Stimulated activated CD4-positive, alpha-beta T cell treated with anti-CD3 and anti-CD28 coated beads, TNF-alpha, amount 100 ng/mL, for 4 hours (primary cell): ENCODE measurements around the gene DUSP2.
A peak's percentile ranks its signal among the peaks of the same experiment; 100 is the strongest.

Experiments
- DNase-seq, 3 experiments: peaks; one replicate each; pipeline ENCODE4 v3.0.0-alpha.2; 2020; ENCODE audit warnings: low read depth in 3 of 3

Gene DUSP2

DNA sequence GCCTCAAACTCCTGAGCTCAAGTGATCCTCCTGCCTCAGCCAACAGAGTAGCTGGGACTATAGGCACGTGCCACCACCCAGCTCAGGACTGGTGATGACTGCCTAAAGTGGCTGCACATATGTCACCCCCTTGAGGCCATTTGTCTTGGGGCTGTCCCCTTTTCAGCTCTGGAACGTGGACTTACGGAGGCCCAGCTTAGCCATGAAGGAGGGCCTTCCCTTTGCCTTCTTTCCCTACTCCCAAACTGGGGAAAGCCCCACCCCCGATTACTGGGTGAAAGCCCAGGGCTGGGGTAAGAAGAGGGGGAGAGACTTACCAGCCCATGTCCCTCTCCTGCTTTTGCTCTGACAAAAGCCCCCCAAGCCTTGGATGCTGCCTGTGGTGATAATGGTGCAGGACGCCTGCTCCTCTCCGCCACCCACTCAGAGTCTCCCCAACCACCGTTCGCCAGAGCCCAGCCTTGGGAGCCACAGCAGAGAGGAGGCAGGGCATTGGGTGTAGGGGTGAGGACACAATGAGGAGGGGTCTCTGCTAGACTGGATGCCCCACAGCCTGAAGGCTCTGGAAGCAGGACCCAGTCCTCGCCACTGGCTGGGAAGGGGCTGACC lies 2.5 kb upstream of the DUSP2 start:
- DNase-seq, result no peak

DNA sequence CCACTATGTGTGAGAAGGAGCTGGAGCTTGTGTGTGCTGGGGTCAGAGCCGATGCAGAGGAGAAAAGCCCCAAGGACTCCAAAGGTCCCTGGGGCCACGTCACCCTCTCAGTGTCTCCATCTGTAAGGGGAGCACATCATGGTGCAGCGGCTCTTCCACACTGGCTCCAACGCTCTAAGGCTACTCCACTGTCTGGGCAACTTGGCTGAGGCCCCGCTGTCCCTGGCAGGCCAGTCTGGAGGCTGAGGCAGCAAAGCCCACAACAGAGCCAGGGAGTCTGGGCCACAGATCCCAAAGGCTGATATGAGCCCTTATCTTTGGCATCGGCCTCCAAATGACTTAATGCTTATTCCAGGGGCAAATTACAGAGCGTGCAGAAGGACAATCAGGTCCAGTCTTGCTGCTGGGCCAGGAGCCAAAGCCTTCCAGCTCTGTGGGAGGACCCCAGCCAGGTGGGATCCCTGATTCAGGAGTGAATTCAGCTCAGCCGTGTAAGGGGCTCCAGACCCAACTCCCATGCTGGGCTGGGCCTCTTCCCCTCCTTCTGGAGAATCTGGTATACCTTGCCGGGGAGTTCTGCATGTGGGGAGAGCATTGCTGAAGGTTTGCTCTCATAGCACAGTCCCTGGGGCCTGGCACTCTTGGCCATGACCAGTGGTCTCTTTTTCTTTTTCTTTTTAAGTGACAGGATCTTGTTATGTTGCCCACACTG lies 1.8 kb upstream of the DUSP2 start:
- no peak for DNase-seq

DNA sequence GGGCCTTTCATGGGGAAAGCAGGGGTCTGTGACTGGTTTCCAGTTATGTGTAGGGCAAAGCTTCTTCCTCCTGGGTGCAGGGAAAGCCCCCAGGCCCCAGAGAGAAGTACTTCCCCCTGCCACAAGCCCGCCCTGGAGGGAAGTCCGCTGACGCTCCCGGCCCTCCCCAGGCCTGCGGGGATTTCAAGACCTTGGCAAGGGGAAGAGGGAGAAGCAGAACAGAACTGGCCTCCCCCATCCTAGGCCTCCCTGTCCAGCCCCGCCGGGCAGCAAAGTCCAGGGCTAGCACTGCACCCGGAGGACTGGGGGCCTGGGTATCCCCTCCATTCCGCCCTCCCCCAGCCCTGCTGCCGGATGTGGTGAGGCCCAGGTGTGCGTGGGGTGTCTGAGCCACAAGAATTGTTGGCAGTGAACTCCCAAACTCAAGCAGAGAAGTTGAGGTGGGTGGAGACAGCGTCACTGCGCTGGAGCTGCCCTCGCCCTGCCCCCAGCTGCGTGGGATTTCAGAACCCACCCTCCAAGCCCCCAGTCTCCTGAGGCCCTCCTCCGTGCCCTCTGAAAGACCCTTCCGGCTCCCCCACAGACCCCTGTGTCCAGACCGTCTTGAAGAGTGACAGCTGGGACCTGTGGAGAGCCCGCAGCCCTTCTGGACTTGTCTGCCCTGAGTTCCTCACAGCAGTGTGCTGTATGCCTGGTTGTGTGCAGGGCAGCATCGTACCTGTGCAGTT lies 1.1 kb upstream of the DUSP2 start:
- DNase-seq, result peak; percentile 75 to 86 (median 83)

DNA sequence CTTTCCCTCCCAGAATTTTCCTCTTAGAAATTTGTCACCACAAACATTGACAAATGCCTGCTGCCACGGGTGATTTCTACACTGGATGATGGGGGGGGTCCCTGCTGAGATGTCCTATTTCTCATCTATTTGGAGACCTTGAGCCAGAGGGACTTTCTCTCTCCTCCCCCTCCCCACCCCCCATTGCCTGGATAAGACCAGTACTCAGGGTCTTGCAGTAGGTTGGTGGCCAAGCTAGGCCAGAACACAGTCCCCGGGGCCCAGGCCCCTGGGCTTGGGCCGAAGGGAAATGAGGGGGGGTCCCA lies 560 bp upstream of the DUSP2 start:
- DNase-seq, result peak in 1 of 3 experiments; percentile 32

DNA sequence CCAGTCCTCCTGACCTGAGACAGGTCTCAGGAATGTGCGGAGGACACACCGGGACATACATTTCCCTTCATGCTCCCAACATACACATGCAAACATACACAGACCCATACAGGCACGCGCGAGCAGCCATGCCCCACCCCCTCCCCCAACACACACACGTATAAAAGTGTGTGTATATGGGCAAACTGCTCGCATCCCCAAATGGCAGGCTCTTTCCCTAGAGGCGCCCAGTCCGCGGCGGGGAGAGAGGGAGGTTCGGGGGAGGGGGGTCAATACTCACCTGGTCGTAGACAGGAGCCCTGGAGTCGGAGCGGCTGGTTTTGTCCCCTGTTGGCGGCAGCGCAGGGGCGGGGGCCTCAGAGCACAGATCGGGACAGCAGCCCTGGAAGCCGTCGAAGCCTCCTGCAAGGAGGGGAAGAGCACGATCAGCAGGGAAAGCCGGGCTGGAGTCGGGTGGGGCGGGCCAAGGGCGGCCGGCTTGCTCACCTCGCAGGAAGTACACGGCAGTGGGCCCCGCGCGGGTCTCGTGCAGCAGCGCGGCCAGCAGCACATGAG lies 682 bp downstream of the DUSP2 start:
- peak in 2 of 3 experiments; percentile 24 to 35 for DNase-seq

DNA sequence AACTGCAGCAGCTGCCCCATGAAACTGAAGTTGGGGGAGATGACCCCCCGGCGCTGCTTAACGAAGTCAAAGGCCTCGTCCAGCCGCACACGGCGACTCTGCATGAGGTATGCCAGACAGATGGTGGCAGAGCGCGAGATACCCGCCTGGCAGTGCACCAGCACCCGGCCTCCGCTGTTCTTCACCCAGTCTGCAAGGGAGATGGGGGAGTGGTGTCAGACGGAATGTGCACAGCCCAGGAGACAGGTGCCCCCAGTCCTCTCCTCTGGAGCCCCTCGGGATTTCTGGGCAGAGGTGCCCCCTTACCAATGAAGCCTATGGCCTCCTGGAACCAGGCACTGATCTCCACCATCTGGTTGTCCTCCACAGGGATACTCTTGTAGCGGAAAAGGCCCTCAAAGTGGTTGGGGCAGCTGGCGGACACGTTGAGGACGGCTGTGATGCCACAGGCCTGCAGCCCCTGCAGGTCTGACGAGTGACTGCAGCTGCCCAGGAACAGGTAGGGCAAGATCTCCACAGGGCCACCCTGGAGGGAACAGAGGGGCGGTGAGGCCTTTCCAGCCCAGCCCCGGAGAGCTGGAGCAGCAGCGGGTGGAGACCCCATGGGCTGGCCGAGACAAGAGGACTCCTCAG lies 1.3 kb downstream of the DUSP2 start:
- peak in 1 of 3 experiments; percentile 26 for DNase-seq

DNA sequence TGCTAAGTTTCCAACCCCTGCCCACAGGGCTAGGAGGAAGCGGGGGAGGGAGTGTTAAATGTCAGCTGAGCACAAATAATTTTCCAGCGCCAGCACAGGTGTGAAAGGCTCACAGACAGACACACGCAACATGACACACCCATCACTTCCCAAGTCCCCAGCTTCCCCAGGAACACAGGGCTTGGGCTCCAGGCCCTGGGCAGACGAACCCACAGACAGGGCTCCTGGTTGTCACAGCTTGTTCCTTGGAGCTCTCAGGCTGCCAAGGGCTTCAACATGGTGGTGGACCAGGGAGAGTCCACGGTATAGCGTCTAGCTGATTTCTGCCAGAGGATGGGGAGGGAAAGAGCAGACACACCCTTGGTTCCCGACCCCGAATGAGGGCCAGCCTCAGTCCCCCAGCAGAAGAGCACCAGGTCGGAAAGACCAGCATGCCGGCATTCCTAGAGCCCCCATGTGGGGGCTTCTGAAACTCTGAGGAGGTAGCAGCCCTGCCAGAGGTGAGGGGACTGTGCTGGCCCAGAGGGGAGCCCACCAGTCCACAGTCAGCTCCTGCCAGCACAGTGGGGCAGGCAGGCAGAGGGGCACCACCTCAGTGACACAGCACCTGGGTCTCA lies 1.9 kb downstream of the DUSP2 start:
- peak in 2 of 3 experiments; percentile 33 to 38 for DNase-seq

DNA sequence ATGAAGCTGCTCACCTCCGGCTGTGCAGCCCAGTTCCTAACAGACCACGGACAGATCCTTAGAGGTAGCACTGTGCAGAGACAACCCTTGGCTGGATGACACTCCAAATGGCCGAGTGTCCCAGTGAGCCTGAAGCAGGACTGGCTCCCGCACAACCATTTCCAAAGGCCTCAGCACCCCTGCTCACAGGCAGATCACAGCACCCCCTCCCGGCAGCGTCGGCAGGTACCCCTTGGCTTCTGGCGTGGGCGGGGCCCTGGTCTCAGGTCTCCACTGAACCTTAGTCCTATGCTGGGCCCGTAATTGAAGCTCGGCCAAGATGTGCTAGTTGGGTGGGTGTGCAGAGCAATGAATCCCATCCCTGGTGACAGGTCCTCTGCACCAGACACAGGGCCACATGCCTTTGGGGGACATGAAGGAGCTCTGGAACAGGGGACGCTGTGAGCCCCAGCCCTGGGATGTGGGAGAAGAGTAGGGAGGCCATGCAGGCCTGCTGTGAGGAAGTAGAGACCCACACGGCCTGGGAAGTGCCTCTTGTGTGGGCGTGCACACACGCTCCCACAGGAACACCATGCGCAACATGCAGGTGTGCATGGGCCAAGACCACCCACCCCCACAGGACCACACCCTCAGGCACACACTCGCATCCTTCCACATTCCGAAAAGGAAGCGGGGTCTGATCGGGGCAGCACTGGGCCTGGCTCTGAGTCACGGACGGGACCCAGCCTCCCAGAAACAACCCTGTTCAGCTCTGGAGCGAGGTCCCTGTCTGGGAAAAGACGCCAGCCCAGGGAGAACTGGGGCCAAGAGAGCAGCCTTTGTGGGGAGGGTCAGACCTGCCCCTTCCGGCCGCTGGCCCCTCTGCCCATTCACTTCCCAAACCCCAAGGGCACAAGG lies 2.8 kb downstream of the DUSP2 start:
- DNase-seq, result peak in 2 of 3 experiments; percentile 69 to 71

DNA sequence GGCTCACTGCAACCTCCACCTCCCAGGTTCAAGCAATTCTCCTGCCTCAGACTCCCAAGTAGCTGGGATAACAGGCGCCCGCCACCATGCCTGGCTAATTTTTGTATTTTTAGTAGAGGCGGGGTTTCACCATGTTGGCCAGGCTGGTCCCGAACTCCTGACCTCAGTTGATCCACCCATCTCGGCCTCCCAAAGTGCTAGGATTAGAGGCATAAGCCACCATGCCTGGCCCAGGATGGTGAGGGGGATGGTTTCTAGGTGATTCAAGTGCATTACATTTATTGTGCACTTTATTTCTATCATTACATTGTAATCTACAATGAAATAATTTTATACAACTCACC lies 3.6 kb downstream of the DUSP2 start:
- peak in 1 of 3 experiments; percentile 22 for DNase-seq

DNA sequence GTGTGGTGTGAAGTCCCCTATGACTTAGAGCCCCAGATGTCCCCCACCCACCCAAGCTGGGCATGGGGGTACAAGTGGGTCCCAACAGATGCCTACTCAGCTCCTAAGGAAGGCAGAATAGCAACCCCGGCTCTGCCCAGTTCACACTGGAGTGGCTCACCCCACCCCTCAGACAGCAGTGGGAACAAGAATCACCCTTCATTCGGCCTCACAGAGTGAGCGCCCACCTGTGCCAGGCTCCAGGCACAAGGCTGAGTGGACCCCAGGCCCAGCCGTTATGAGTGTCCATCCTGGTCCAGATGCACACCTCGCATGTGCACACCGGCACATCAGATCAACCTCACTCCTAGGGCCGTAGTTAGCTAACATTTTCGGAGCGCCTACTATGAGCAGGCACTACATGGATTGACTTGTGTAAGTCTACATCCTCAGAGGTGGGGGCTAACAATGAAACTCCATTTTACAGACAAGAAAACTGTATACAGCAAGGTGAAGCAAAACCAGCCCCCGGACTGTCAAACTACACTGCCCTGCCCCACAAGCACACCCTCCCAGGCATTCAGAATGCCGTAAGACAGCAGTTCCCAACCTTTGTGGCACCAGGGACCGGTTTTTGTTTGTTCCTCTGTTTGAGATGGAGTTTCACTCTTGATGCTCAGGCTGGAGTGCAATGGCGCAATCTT lies 4.2 kb downstream of the DUSP2 start:
- peak in 2 of 3 experiments; percentile 26 to 31 for DNase-seq

DNA sequence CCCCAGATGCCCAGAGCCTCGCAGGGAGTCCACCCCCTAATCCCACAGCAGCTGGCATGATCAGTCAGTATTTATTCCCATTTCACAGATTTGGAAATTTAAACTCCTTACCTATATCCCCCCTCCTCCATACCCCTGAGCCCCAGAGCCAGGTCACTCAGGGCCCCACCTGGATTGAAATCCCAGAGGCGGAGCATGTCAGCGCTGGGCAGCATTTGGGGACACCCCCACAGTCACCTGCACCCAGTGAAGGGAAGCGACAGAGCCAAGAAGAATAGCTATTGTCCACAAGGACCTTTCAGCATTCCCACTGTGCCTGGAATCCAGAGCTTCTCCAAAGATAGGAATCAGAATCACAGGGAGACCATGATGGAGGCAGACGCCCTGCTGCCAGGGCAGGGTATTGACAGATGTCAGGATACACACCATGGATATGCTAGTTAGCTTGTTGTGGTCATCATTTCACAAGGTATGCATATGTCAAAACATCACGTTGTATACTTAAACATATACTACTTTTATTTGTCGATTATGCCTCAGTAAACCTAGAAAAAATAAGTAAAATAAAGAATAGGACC lies 6.0 kb downstream of the DUSP2 start:
- DNase-seq, result no peak

DNA sequence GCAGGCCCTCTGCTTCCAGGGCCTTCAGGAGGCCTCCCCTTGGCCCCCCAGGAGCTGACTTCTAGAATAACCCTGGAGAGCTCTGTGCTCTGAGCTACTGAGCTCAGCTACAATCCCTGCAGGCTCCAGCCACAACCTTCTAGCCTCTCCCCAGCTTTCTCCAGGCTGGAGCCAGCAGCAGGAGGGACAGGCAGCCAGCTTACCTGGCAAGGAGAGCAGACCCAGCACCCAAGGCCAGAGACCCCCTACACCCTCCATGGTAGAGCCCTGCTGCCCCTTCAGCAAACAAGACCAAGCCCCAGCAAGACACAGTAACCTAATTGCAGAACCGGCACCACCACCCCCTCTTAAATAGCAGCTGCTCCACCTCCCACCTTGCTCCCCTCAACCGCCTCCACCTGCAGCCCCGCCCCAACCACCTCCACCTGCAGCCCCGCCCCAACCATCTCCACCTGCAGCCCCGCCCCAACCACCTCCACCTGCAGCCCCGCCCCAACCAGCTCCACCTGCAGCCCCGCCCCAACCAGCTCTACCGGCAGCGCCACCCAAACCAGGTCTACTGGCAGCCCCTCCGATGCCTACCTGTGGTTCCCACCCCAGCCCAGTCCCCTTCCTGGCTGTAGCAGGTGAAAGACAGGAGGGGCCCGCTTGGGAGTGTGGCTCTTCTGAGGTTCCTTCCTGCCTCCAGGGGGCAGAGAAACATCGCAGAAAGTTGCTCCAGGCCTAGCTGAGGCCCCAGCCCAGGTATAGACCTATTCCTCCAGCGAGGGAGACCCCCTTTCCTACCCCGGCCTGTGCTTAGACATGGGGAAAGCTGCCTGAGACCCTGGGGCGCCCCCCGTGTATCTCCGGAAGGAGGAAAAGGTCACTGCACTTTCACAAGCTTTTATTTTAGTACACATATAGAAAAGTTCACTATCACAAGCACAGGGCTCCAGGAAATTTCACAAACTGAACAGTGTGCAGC lies 6.8 kb downstream of the DUSP2 start, which contains the start of gene ASTL:
Gene ASTL (minus strand): TSS at position 324 of the 967 bp plus-strand sequence. CDS start 66 bp downstream, at position 258.
- peak in 2 of 3 experiments; percentile 41 to 45 for DNase-seq

DNA sequence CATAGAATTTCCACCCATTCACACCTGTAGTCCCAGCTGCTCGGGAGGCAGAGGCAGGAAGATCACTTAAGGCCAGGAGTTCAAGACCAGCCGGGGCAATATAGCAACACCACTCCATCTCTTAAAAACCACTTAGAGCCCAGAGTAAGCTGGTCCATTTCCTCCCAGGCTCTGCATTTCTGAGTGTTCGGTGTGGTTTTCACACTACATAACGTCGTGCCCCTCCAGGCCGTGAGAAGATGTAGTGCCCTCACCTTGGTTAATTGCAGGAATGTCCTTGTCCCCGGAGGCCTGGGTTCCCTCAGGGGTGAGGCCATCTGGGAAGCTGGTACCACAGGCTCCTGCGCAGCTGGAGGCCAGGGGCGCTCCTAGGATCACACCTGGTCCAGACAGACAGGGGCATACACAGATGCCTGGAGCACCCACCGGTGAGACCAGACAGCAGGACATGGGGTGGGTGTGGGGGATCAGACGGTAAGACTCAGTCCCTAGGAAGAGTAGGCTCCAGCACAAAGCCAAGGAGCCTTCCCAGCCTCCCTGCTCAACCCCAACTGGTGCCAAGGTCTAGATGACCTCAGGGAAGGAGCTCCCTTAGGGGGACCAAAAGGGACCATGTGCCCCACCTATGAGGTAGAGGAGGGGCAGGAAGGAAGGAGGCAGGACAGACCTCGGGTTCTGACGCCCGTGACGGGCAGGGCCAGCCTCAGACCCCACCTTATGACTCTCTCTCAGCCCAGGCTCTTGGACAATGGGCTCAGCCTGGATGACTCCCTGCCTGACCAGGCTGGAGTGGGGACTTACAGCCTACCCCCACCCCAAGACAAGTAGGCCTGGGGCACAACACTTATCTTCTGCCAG lies 7.7 kb downstream of the DUSP2 start:
- no peak for DNase-seq

DNA sequence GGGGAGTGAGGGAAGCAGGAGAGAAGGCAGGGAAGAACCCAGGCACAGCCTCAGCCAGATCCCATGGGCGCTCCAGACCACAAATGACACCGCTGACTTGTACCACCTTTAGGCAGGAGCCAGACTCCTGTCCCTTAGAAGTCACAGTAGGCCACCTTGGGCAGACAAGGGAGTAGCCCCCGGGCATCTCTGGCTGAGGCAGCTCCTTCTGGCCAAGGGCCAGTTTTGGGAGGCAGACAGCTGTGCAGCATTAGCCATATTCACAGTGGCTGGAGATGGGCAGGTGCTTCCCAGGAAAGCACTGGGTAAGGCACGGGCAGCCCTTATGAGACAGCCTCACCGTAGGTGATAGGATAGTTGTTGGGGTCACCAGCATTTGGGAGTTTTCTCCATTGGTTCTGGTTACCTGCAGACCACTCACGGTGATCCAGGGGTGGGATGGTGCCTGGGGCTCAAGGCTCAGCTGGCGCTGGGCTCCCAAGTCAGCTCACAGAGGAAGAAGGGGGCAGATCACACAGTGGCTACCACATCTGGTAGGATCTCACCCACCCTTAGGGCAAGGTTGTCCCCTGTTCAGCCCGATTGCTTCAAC lies 9.0 kb downstream of the DUSP2 start:
- no peak for DNase-seq

DNA sequence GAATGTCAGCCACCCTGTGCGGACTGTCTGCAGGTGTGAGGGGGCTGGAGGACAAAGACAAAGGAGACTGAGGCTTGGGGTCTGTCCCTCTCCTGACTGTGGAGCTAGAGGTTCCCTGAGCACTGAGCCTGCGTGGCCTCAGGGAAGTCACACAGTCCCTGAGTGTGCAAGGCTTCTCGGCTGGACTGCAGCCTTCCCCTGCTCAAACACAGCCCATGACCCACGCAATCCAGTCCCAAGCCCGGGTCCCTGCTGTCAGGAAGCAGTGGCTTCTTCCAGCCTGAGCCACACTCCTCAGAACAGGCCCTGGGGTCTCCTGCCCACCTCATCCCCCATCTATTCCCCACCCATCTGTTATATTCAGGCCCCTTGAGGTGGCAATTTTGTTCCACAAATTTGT lies 9.6 kb downstream of the DUSP2 start:
- no peak for DNase-seq

DNA sequence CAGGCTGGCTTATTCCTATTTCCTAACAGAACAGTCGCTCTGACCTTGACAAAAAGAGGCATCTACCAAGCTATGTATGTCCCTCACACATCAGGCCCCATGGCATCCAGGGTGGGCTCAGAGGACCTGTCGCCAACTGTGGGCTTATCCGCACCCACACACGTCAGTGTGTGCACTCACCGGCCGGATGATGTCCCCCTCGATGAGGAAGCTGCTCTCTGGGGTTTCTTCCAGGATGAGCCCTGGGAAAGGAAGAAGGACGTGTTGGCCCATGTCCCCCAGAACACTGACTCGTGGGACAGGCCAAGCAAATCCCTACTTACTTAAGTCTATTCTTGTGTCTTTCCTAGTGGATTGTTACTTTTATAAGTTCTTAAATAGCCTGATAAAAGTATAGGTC lies 10.1 kb downstream of the DUSP2 start:
- no peak for DNase-seq

DNA sequence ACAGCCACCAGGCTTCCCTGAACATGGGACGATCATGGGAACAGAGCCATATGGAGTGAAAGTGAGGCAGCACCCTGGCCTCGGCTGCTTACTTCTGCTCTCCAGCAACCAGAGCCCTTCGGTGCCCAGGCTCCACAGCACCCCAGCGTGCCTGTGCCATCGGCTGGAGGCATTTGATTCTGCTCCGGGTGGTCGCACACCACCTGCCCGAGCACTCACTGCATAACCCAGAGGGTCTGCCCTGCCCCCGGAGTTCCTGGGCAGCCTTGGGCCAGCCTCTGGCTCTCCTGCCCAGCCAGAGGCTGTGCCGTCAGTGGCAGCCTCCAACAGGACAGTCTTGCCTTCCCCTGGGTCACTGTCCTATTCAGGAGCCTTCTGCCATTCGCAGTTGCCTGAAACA lies 10.8 kb downstream of the DUSP2 start:
- DNase-seq, result no peak
